OCI-LY3 (cell line): ENCODE measurements around the gene SMCO4.

Experiments
- H2AFZ ChIP-seq: fragments of 200-600, 300-600 bp; shearing (Covaris generic); 2 replicates; pipeline ENCODE4 v1.6.0; 2014; ENCODE audit warnings: antibody characterized with exemption, low read depth, low read length
- H3K27ac ChIP-seq: fragments of 200-600, 300-600 bp; sonication (generic); 2 replicates; pipeline ENCODE4 v1.5.1; 2014; ENCODE audit warnings: mild to moderate bottlenecking, low read length, moderate library complexity, mixed read lengths
- H3K27me3 ChIP-seq: fragments of 200-600, 300-600 bp; sonication (generic); 2 replicates; pipeline ENCODE4 v1.6.1; 2014; ENCODE audit warnings: low read depth, low read length, mixed read lengths
- H3K36me3 ChIP-seq: fragments of 200-600, 300-600 bp; sonication (generic); replicated peaks from 2 replicates; pipeline ENCODE3; 2014; ENCODE audit warnings: low read depth, low read length, mixed read lengths
- H3K4me1 ChIP-seq: fragments of 300-600, 200-600 bp; sonication (generic); 2 replicates; pipeline ENCODE4 v1.6.1; 2014; ENCODE audit warnings: low read length, mixed read lengths
- H3K4me2 ChIP-seq: fragments of 200-600, 300-600 bp; sonication (generic); 2 replicates; pipeline ENCODE4 v1.6.1; 2014; ENCODE audit warnings: low read length, mixed read lengths
- H3K4me3 ChIP-seq: fragments of 300-600, 200-600 bp; sonication (generic); 2 replicates; pipeline ENCODE4 v1.5.1; 2014; ENCODE audit warnings: antibody characterized with exemption, mild to moderate bottlenecking, low read length, moderate library complexity
- H3K79me2 ChIP-seq: fragments of 300-600, 200-600 bp; shearing (Covaris generic); 2 replicates; pipeline ENCODE4 v1.6.1; 2014; ENCODE audit warnings: mild to moderate bottlenecking, low read length, mixed read lengths
- H3K9ac ChIP-seq: fragments of 300-600, 200-600 bp; shearing (Covaris generic); 2 replicates; pipeline ENCODE4 v1.6.0; 2014; ENCODE audit warnings: mild to moderate bottlenecking, low read length, moderate library complexity
- H3K9me3 ChIP-seq: fragments of 200-600, 300-600 bp; shearing (Covaris generic); 2 replicates; pipeline ENCODE4 v1.6.1; 2014; ENCODE audit warnings: low read length, mixed read lengths; ENCODE audit not compliant: insufficient read depth
- H4K20me1 ChIP-seq: fragments of 200-600, 300-600 bp; sonication (generic); 2 replicates; pipeline ENCODE4 v1.6.1; 2016; ENCODE audit warnings: low read length, mixed read lengths; ENCODE audit not compliant: insufficient read depth
- EZH2phosphoT487 ChIP-seq: fragments of 200-600 bp; shearing (Covaris generic); IDR thresholded peaks from 2 replicates; pipeline ENCODE4 v1.6.1; 2018; ENCODE audit warnings: antibody characterized with exemption, mixed run types, low read depth
- TF ChIP-seq, protein P1 (sequence below): fragments of 200-600, 300-600 bp; sonication (generic); IDR thresholded peaks from 2 replicates; pipeline ENCODE4 v1.5.1; 2014; ENCODE audit warnings: antibody characterized with exemption, low read length, low read depth

SMCO4 gene

DNA sequence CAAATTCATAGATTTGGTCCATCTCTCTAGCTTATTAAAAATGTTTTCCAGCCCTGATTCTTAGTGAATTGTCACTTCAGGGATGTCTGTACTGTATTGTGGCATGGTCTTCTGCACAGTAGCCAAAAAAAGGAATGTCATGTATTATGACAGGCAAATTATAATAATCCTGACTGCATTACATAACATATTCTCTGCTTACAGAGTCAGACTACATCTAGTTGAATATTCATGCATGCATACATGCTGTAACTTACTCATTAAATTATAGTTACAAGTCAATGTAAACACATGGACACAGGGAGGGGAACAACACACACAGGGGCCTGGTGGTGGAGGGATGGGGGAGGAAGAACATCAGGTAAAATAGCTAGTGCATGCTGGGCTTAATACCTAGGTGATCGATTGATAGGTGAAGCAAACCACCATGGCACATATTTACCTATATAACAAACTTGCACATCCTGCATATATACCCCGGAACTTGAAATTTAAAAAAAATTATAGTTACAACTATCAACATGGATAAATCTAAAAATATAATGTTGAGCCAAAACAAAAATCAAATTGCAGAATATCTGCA lies 31.5 kb upstream of the SMCO4 start:
- Histone ChIP-seq H3K9ac (no peak overlapping the region), H3K4me3 (no peak overlapping the region), H3K4me2 (no peak overlapping the region), H3K9me3 (peaks cover 4% of the 10 kb centered on the region), H3K4me1 (no peaks in the 10 kb centered on the region), H3K27me3 (0 out of 2 replicates have a peak, but pooled peaks cover 3% of the 10 kb centered on the region), H3K27ac (no peak overlapping the region), H3K79me2 (no peaks in the 10 kb centered on the region), H3K36me3 (no peaks in the 10 kb centered on the region), H2AFZ (no peak overlapping the region), H4K20me1 (no peaks in the 10 kb centered on the region)
- TF ChIP-seq, protein P1, sequence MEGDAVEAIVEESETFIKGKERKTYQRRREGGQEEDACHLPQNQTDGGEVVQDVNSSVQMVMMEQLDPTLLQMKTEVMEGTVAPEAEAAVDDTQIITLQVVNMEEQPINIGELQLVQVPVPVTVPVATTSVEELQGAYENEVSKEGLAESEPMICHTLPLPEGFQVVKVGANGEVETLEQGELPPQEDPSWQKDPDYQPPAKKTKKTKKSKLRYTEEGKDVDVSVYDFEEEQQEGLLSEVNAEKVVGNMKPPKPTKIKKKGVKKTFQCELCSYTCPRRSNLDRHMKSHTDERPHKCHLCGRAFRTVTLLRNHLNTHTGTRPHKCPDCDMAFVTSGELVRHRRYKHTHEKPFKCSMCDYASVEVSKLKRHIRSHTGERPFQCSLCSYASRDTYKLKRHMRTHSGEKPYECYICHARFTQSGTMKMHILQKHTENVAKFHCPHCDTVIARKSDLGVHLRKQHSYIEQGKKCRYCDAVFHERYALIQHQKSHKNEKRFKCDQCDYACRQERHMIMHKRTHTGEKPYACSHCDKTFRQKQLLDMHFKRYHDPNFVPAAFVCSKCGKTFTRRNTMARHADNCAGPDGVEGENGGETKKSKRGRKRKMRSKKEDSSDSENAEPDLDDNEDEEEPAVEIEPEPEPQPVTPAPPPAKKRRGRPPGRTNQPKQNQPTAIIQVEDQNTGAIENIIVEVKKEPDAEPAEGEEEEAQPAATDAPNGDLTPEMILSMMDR: no peak
- TF ChIP-seq EZH2phosphoT487: no peak

DNA sequence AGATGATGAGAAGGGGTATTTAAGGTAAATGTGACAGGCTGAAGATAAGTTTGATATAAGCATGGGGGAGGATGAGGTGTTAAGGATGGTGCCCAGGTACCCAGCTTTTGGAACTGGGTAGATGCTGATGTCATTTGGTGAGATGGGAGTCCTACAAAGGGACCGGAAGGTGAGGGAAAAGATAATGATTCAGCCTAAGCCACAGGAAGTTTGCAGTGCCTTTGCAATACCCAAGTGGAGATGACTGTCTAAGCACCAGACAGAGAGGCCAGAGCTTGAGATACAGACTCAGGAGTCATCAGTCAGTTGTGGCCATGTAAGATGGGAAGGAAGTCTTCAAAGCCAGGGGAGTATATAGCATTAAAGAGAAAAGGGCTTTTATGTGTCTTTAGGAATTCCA lies 30.0 kb upstream of the SMCO4 start:
- H2AFZ ChIP-seq: no peak overlapping the region
- no peak overlapping the region for H3K27ac ChIP-seq
- H3K4me1 ChIP-seq: no peaks in the 10 kb centered on the region
- no peaks in the 10 kb centered on the region for H3K9me3 ChIP-seq
- no peaks in the 10 kb centered on the region for H3K79me2 ChIP-seq
- no peaks in the 10 kb centered on the region for H4K20me1 ChIP-seq
- 0 out of 2 replicates have a peak, but pooled peaks cover 3% of the 10 kb centered on the region for H3K27me3 ChIP-seq
- no peak for TF ChIP-seq EZH2phosphoT487
- TF ChIP-seq, protein P1: no peak
- no peak overlapping the region for H3K9ac ChIP-seq
- no peak overlapping the region for H3K4me3 ChIP-seq
- H3K4me2 ChIP-seq: no peak overlapping the region
- H3K36me3 ChIP-seq: no peaks in the 10 kb centered on the region

DNA sequence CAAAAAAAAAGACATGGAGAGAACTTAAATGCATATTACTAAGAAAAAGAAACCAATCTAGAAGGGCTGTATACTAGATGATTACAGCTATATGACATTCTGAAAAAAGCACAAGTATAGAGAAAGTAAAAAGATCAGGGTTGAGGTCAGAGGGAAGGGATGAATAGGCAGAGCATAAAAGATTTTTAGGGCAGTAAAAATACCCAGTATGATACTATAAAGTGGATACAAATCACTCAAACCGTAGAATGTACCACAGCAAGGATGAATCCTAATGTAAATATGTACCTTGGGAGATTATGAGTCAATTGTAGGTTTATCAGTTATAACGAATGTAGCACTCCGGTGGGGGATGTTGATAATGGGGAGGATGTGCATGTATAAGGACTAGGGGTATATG lies 29.4 kb upstream of the SMCO4 start:
- no peak overlapping the region for H3K4me2 ChIP-seq
- no peaks in the 10 kb centered on the region for H3K36me3 ChIP-seq
- no peaks in the 10 kb centered on the region for H4K20me1 ChIP-seq
- H3K9ac ChIP-seq: no peak overlapping the region
- H3K27me3 ChIP-seq: 0 out of 2 replicates have a peak, but pooled peaks cover 3% of the 10 kb centered on the region
- H3K4me1 ChIP-seq: no peaks in the 10 kb centered on the region
- H3K9me3 ChIP-seq: no peaks in the 10 kb centered on the region
- no peak overlapping the region for H3K27ac ChIP-seq
- H3K4me3 ChIP-seq: no peak overlapping the region
- TF ChIP-seq EZH2phosphoT487: no peak
- TF ChIP-seq, protein P1: no peak
- H3K79me2 ChIP-seq: no peaks in the 10 kb centered on the region
- no peak overlapping the region for H2AFZ ChIP-seq

DNA sequence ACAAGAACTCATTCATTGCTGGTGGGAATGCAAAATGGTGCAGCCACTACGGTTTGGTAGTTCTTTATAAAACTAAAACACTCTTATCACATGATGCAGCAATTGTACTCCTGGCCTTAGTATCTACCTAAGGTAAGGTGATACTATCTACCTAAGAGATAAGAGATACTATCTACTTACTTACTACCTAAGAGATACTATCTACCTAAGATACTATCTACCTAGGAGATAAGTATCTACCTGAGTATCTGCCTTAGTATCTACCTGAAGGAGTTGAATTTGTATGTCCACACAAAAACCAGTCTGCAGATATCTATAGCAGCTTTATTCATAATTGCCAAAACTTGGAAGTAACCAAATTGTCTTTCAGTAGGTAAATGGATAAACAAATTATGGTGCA lies 29.0 kb upstream of the SMCO4 start:
- TF ChIP-seq, protein P1: no peak
- no peak for TF ChIP-seq EZH2phosphoT487
- Histone ChIP-seq H3K4me3 (no peak overlapping the region), H3K27ac (no peak overlapping the region), H2AFZ (no peak overlapping the region), H3K27me3 (0 out of 2 replicates have a peak, but pooled peaks cover 3% of the 10 kb centered on the region), H3K36me3 (no peaks in the 10 kb centered on the region), H3K9me3 (no peaks in the 10 kb centered on the region), H3K4me1 (no peaks in the 10 kb centered on the region), H4K20me1 (no peaks in the 10 kb centered on the region), H3K9ac (no peak overlapping the region), H3K79me2 (no peaks in the 10 kb centered on the region), H3K4me2 (no peak overlapping the region)
